Transverse colon (tissue), 4 donors: ENCODE results near the gene LMX1A.

ENCODE experiments used
- CTCF ChIP-seq, 5 experiments: fragments of 200-600 bp in 3 of 5; fragments of 450-650 bp in 2 of 5; sonication (generic) in 3 of 5; IDR thresholded peaks; 1 replicate in 2 of 5; 2 replicates in 3 of 5; pipeline ENCODE4 v1.5.1; 2016 to 2017; ENCODE audit warnings: antibody characterized with exemption in 5 of 5, inconsistent platforms in 3 of 5, mild to moderate bottlenecking in 2 of 5, moderate library complexity in 1 of 5
- EP300 ChIP-seq: sonication (generic); formaldehyde crosslinking; IDR thresholded peaks from one replicate; pipeline ENCODE4 v1.6.1; 2017; ENCODE audit warnings: antibody characterized with exemption, low read depth
- POLR2A ChIP-seq: fragments of 450-650 bp; IDR thresholded peaks from one replicate; pipeline ENCODE4 v1.6.1; 2016; ENCODE audit warnings: antibody characterized with exemption, mild to moderate bottlenecking, moderate library complexity
- POLR2AphosphoS5 ChIP-seq, 3 donors: sonication (generic); formaldehyde crosslinking; IDR thresholded peaks; one replicate each; pipeline ENCODE4 v1.6.1; 2016; ENCODE audit warnings: antibody characterized with exemption in 3 of 3

- TF ChIP-seq CTCF (IDR thresholded peaks at IDR 0.05): no peak
- TF ChIP-seq POLR2AphosphoS5 (IDR thresholded peaks at IDR 0.05): no peak
- TF ChIP-seq POLR2A: no peak
- no peak for TF ChIP-seq EP300
Measured at GRCh38 chr1:165328136-165328535, 28.4 kb downstream of the LMX1A start.
